GM18505 (cell line): Measurements from ENCODE around the gene FIS1.
"Not testable (repeated sequence)": the region's sequence is repeated elsewhere in the genome, so short reads cannot be mapped to it uniquely, and the experiment has no call there.

ENCODE experiments used
- ATAC-seq: cut with Tn5 transposase; IDR thresholded peaks from one replicate; pipeline ENCODE4 v1.9.1; 2021; ENCODE audit not compliant: unreplicated experiment
- POLR2A ChIP-seq: IDR thresholded peaks from 4 replicates; pipeline ENCODE4 v1.6.1; 2011; ENCODE audit warnings: borderline replicate concordance; ENCODE audit not compliant: insufficient read depth, insufficient read length; ENCODE audit errors: extremely low read depth

FIS1 gene

DNA sequence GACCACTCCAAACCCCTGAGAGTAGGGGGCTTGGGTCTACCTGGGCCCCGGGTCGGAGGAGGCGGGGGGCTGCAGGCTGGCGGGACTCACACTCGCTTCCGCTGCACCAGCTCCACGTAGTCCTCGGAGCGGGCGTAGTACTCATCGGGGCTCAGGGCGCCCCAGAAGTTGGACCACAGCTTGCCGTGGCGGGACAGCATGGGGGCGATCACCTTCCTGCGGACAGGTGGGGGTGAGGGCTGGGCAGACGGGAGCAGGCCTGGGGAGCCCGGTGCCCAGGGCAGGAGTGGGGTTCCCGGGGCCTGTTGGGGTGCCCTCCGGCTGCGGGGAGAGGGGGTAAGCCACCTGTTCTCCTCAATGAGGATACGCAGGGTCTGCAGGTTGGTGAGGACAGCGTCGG is 33.4 kb downstream of the FIS1 start:
- TF ChIP-seq POLR2A, result no peak
- no peak for ATAC-seq

DNA sequence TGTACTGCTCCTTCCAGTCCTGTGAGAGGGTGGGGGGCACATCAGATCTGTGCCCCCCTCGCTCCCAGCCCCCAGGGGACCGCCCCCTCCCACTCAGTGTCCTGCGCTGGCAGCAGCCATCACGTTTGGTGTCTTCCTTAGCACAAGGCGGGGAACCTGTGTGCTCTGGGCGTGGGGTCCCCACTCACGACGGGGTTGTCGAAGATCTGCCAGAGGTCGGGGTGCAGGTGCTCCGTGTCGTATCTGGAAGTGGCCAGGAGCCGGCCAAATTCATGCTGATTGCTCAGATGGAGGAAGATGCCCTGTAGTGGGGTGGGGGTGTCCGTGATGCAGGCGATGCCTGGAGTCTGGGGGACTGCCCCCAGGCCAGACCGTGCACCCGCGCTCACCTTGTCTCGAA is 34.7 kb downstream of the FIS1 start:
- no peak for ATAC-seq
- no peak for TF ChIP-seq POLR2A

DNA sequence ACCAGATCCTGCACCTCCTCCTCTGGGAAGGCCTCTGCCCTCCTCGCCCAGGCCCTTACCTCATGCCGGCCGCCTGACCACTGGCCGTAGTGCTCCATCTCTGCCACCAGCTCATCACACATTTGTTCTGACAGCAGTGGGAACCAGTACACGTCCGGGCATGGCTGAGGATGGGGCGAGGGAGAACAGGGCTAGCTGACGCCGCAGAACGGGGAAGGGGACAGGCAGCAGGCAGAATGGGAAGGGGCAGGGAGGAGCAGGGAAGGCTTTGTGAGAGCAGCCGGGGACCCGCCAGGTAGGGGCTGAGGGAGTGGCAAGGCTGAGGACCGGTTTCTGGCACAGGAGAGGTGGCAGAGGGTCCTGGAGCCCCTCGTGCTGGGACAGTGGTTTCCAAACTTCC is 36.1 kb downstream of the FIS1 start:
- no peak for ATAC-seq
- no peak for TF ChIP-seq POLR2A

DNA sequence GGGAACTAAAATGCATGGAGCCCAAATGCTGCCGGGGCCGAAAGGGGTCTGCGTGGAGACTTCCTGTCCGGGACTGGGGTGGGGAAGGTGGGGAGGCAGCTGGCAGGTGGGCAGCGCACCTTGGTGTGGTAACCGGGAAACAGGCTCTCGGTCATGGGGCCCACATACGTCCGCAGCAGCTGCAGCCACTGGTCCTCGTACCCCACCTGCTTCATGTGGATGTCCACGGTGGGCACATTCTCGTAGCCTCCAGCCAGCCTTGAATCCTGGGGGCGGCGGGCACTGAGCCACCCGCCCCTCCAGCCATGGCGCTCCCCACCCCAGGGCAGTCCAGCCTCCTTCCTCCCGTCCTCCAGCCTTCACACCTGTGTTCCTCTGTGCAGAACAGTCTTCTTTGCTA is 37.4 kb downstream of the FIS1 start:
- ATAC-seq, result no peak
- TF ChIP-seq POLR2A, result no peak

DNA sequence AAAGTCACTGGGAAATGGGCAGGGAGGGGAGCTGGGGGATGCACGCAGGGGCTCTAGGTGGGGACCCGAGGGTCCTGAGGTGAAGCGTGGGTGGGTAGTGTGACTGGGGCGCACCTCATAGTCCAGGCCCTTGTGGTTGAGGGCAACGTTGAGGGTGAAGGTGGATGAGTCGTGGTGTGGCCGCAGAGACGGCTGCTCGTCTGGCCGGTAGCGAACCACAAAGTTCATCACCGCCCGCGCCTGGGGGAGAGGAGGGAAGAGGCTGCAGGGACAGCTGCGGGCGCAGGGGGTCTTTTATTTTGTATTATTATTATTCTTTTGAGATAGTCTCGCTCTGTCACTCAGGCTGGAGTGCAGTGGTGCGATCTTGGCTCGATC is 38.2 kb downstream of the FIS1 start:
- TF ChIP-seq POLR2A, result no peak

DNA sequence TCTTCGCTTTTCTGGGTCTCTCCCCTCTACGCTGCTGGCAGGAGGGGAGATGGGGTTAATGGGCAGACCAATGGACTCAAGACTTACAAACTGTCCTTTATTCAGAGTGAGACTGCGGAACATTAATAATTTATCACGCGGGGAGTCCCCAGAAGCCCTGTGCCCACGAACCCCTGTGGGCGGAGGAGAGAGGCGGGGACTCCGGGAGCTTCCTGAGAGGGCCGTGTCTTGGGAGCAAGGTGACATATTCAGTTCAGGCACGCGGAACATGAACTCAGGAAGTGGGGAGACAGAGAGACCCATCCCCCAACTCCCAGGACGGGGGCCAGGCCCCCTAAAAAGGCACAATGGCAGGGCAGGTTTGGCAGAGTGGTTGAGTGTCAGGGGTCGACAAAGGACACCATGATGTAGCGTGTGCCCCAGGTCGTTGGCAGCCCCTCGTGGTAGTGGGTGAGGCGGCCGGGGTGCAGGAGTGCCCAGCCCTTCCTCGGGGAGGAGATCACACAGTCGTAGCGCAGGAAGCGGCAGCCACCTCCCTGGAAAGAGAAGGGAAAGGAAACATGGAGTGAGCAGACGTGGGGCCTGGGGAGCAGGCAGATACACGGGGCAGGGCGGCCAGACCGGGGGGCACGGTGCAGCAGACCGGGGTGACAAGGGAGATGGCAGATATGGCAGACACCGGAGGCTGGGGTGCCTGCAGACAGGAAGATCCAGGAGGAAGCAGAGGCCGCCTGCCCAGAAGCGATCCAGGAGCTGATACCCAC is 38.8 kb downstream of the FIS1 start:
- no peak for TF ChIP-seq POLR2A
- ATAC-seq, result no peak

More for the DNA sequence above, 38.2 kb downstream of the FIS1 start:
- no peak for ATAC-seq

DNA sequence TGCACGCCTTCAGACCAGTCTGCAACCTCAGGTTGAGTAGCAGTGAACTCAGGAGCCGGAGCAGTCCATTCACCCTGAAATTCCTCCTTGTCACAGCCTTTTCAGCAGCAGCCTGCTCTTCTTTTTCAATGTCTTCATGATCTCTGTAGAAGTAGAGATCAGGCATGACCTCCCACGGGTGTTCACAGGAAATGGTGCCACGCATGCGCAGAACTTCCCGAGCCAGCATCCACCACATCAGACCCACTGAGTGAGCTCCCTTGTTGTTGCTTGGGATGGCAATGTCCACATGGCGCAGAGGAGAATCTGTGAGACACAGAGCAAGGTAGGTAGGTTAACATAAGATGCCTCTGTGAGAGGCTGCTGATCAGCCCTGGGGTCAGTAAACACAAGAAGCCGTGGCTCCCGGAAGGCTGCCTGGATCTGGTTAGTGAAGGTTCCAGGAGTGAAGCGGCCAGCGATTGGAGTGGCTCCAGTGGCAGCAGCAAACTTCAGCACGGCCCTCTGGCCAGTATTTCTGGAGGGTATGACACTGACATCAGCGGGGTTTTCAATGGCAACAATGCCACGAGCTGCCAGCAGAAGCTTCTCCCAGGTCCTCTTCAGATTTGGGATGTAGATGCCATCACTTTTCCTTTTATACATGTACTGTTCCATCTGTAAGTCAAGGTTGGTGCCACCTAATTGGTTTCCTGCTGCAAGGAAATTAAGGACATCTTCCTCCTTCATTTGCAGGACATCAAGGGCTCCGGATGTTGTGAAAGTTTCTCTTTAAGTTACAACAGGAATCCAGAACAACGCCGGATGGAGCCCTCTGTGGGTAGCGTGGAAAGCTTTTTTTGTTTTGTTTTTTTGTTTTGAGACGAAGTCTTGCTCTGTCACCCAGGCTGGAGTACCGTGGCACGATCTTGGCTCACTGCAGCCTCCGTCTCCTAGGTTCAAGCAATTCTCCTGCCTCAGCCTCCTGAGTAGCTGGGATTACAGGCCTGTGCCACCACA is 40.8 kb downstream of the FIS1 start:
- not testable (repeated sequence) for ATAC-seq

DNA sequence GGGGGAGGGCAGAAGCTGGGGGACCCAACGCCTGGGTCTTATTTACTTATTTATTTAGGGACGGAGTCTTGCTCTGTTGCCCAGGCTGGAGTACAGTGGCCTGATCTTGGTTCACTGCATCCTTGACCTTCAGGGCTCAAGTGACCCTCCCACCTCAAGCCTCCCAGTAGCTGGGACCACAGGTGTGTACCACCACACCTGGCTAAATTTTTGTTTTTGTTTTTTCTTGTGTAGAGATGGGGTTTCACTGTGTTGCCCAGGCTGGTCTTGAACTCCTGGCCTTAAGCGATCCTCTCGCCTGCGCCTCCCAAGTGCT is 42.3 kb downstream of the FIS1 start:
- no peak for TF ChIP-seq POLR2A
- ATAC-seq, result no peak

DNA sequence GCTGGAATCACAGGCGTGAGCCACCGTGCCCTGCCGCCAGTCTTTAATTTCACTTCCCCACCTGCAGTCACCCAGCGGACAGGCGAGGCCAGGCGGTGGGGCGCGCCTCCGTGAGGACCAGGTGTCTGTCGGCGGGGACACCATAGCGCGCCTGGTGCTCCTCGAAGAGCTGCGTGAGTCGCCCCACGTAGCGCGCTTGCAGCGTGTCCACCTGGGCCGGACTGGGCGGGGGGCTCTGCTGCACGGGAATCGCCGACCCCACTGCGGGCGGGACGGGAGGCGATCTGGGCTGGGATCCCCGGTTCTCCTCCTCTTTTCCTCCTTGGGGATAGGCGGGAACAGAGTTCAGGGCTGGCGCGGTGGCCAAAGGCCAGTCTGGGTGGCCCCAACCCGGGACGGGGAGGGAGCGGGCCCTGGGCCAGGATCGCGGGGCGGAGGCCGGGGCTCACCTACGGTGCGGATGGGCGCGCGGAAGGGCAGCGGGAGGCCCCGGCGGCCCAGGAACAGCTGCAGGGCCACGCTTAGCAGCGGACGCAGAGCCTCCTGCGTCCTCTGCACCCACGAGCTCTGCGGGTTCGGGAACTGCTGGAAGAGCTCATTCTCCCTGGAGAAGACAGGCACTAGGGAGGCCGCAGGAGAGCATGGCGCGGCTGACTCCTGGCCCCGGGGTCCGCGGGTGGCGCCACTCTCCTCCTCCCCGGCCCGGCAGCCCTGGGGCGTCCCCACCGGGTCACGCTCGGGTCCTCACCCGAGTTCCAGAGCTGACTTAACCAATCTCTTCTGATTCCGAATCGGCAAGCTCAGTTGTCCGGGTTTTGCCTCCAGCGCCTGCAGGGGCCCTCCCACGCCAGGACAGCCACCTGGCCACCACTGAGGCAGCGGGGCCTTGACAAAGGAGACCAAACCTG is 42.9 kb downstream of the FIS1 start:
- no peak for ATAC-seq
- TF ChIP-seq POLR2A, result no peak

DNA sequence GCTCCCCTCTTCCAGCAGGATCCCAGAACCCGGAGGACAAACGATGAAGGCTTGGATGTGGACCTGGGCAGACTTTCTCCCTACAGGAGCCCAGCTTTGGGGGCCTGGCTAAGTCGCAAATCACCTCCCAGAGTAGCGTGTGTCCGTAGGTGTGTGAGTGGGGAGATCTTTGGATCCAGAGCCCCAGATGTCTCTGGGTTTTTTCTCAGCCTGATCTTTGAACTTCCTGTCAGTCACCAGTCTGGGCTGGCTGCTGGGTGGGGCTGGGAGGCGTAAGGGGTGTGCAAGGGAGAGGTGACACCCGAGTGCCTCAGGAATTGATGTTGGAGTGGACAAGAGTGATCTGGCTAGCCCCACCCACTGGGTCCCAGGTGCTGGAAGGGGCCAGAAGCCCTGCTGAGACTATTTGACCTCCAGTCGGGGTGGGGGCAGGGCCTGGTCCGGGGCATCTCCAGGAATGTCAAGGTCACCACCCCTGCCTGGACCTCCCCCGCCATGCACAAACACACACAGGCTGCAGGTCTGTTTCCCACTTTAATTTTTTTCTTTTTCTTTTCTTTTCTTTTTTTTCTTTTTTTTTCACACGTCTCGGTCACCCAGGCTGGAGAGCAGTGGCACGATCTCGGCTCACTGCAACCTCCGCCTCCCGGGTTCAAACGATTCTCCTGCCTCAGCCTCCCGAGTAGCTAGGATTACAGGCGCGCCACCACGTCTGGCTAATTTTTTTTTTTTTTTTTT is 43.9 kb downstream of the FIS1 start, which contains the start of gene MOGAT3:
Gene MOGAT3 (minus strand): TSS at position 175 of the 738 bp plus-strand sequence. CDS start 182 bp downstream, outside the sequence.
- no peak for ATAC-seq
- no peak for TF ChIP-seq POLR2A

DNA sequence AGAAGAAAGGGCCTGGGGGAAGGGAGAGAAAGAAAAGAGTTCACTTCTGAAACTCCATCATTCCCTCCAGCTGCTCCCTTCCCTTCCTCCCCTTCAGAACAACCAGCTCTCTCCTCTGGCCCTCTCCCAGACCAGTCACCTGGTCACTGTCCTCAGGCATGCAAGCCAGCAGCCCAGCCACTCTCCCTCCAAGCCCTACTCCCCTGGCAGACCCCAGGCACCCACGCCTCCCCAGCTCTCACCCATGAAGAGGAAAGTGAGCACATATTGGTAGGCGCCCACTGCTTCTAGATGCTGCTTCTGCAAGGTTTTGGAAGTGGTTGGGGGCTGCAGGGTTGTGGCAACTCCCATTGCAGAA is 44.4 kb downstream of the FIS1 start:
- TF ChIP-seq POLR2A, result no peak
- no peak for ATAC-seq

DNA sequence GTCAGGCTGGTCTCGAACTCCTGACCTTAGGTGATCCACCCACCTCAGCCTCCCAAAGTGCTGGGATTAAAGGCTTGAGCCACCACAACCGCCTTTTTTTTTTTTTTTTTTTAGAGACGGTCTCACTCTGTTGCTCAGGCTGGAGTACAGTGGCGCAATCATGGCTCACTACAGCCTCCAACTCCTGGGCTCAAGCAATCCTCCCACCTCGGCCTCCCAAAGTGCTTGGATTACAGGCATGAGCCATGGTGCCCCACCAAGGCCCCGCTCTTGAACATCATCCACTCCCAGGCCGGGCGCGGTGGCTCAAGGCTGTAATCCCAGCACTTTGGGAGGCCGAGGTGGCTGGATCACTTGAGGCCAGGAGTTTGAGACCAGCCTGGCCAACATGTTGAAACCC is 45.4 kb downstream of the FIS1 start:
- ATAC-seq, result not testable (repeated sequence)

DNA sequence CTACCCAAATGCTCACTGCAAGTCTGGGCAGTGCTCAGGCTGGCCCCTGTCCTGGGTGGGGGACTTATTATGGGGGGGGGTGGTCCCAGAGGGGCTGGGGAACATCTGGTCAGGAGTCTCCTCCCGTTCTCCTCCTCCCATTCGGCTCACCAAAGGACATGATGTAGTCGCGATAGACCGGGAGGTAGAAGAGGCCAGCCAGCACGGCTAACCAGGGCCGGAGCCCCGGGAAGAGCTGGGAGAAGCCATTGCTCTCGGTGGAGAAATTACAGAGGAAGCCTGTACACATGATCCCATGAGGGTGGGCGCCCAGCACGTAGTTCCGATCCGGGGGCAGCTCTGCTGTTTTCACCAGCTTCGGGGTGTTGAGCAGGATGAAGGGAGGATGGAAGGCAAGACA is 46.4 kb downstream of the FIS1 start:
- no peak for ATAC-seq
- TF ChIP-seq POLR2A, result no peak
